Lower leg skin (tissue), 3 donors: Measurements from ENCODE around the gene TLR6.

Experiments used
- POLR2A ChIP-seq, 2 donors: fragments of 450-650 bp; IDR thresholded peaks; one replicate each; pipeline ENCODE4 v1.6.1; 2016 to 2017; ENCODE audit warnings: antibody characterized with exemption in 2 of 2, mild to moderate bottlenecking in 1 of 2, moderate library complexity in 1 of 2
- TF ChIP-seq, protein P1 (sequence below), 3 donors: fragments of 450-650 bp; IDR thresholded peaks; one replicate each; pipeline ENCODE4 v1.5.1; 2016; ENCODE audit warnings: antibody characterized with exemption in 3 of 3, mild to moderate bottlenecking in 3 of 3, moderate library complexity in 2 of 3

DNA sequence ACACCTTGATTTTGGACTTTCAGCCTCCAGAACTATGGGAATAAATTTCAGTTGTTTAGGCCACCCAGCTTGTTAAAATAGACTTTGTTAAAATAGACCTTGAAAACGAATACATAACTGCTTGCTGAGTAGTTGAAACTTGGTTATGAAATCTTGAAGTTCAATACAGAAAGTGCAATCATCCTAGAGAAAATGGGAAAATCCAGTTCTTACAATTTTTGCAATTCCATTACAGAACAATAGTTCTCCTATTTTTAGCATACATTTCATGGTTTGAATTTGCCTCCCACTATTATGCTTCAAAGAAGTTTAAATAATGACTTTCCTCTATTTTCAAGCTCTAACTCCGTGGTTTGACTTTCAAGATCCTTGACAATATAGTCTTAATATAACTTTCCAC, 62.6 kb downstream of the TLR6 start:
- TF ChIP-seq, protein P1, sequence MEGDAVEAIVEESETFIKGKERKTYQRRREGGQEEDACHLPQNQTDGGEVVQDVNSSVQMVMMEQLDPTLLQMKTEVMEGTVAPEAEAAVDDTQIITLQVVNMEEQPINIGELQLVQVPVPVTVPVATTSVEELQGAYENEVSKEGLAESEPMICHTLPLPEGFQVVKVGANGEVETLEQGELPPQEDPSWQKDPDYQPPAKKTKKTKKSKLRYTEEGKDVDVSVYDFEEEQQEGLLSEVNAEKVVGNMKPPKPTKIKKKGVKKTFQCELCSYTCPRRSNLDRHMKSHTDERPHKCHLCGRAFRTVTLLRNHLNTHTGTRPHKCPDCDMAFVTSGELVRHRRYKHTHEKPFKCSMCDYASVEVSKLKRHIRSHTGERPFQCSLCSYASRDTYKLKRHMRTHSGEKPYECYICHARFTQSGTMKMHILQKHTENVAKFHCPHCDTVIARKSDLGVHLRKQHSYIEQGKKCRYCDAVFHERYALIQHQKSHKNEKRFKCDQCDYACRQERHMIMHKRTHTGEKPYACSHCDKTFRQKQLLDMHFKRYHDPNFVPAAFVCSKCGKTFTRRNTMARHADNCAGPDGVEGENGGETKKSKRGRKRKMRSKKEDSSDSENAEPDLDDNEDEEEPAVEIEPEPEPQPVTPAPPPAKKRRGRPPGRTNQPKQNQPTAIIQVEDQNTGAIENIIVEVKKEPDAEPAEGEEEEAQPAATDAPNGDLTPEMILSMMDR (IDR thresholded peaks at IDR 0.05) = no peak
- no peak for TF ChIP-seq POLR2A (IDR thresholded peaks at IDR 0.05)
